Left lung (tissue), 10 donors: ENCODE data around the gene FOXP2. TPM values are rescaled to one million over a fixed set of nuclear protein-coding genes. Genes with fewer than 3 reads are reported as not detected.
"Not testable (repeated sequence)": the region's sequence is repeated elsewhere in the genome, so short reads cannot be mapped to it uniquely, and the experiment has no call there.

Experiments
- ATAC-seq: fragments of 200-7000 bp; cut with Tn5 transposase; one replicate; pipeline ENCODE4 v1.9.1; 2020; ENCODE audit warnings: moderate library complexity
- DNase-seq, 4 donors: peaks; one replicate each; pipeline ENCODE4 v3.0.0-alpha.2; 2013 to 2020
- H3K27ac ChIP-seq, 2 donors: fragments of 200-600 bp; sonication (generic) in 1 of 2; one replicate each; pipeline versions ENCODE4 v1.5.0 to v1.8.0; 2020 to 2021
- H3K27me3 ChIP-seq, 2 donors: fragments of 200-600 bp; sonication (generic) in 1 of 2; one replicate each; pipeline versions ENCODE4 v1.5.0 to v1.8.0; 2020 to 2021
- H3K36me3 ChIP-seq, 2 donors: fragments of 200-600 bp; sonication (generic) in 1 of 2; one replicate each; pipeline versions ENCODE4 v1.5.0 to v1.8.0; 2020 to 2021
- H3K4me1 ChIP-seq, 2 donors: fragments of 200-600 bp; one replicate each; pipeline ENCODE4 v1.8.0; 2021
- H3K4me3 ChIP-seq, 2 donors: fragments of 200-600 bp; sonication (generic) in 1 of 2; one replicate each; pipeline versions ENCODE4 v1.5.0 to v1.8.0; 2020 to 2021; ENCODE audit warnings: mild to moderate bottlenecking in 1 of 2
- H3K9me3 ChIP-seq, 2 donors: fragments of 200-600 bp; sonication (generic) in 1 of 2; one replicate each; pipeline versions ENCODE4 v1.5.0 to v1.8.0; 2020 to 2021
- CTCF ChIP-seq, 2 donors: fragments of 200-600 bp; sonication (generic) in 1 of 2; IDR thresholded peaks; one replicate each; pipeline versions ENCODE4 v1.5.0 to v1.8.0; 2021; ENCODE audit warnings: antibody characterized with exemption in 2 of 2
- intact Hi-C, 2 donors: fragments of 100-400 bp; cut with DNase I; formaldehyde crosslinking; loops; one replicate each; pipeline versions ENCODE4 v1.11.2 to v1.14.2; 2022
- polyA plus RNA-seq, 6 donors: library from polyadenylated mRNA; unstranded; fragments of 120-200 nt; gene quantifications; one replicate each; pipeline ENCODE4 v1.2.1, GENCODE V29; 2013; ENCODE audit not compliant: insufficient read length in 6 of 6
- total RNA-seq, 2 donors: library from RNA; stranded (reverse); fragmentation: NEBNext Ultra II Directional; extraction: Animal tissue kit (Norgen Biotek cat#: 25700); gene quantifications; one replicate each; pipeline ENCODE4 v1.2.1, GENCODE V29; 2021
- donor health status: DM: no; HTN: yes; CAD: no.
- donor health status: DM: no; HTN: no; CAD: no.

FOXP2 gene
- total and polyA plus RNA-seq, 8 donors: 5.9 to 86.8 (median 50.3) TPM

- DNase-seq (no peak), ATAC-seq (no peak)
- intact Hi-C loops: no loop called here
- H3K9me3 ChIP-seq: no peaks in the 10 kb centered on the region
- no peak overlapping the region for H3K27ac ChIP-seq
- H3K4me3 ChIP-seq: no peak overlapping the region
- H3K36me3 ChIP-seq: no peaks in the 10 kb centered on the region
- TF ChIP-seq CTCF (IDR thresholded peaks at IDR 0.05): no peak
- H3K27me3 ChIP-seq: no peaks in the 10 kb centered on the region
- no peaks in the 10 kb centered on the region for H3K4me1 ChIP-seq
Observed at GRCh38 chr7:114575098-114575497, 160.5 kb downstream of the FOXP2 start.

GRCh38 chr7:114580963-114581362 lies 166.3 kb downstream of the FOXP2 start:
- H3K36me3 ChIP-seq, H3K9me3 ChIP-seq, H3K27ac ChIP-seq, H3K27me3 ChIP-seq, H3K4me3 ChIP-seq, intact Hi-C loops, ATAC-seq, H3K4me1 ChIP-seq: not testable (repeated sequence)
- peak in 1 of 4 donors; percentile 10 for DNase-seq

GRCh38 chr7:114588506-114588905 lies 173.9 kb downstream of the FOXP2 start:
- Histone ChIP-seq H3K4me1 (no peaks in the 10 kb centered on the region), H3K36me3 (no peaks in the 10 kb centered on the region), H3K4me3 (no peak overlapping the region), H3K27me3 (no peaks in the 10 kb centered on the region), H3K27ac (no peak overlapping the region), H3K9me3 (no peaks in the 10 kb centered on the region)
- intact Hi-C loops: no loop called here
- no peak for TF ChIP-seq CTCF (IDR thresholded peaks at IDR 0.05)
- ATAC-seq (no peak), DNase-seq (no peak)

- Histone ChIP-seq H3K27ac (no peak overlapping the region), H3K36me3 (no peaks in the 10 kb centered on the region), H3K9me3 (no peaks in the 10 kb centered on the region), H3K27me3 (no peaks in the 10 kb centered on the region), H3K4me1 (no peaks in the 10 kb centered on the region), H3K4me3 (no peak overlapping the region)
- intact Hi-C loops: no loop called here
- DNase-seq: no peak
- no peak for ATAC-seq
- TF ChIP-seq CTCF (IDR thresholded peaks at IDR 0.05): no peak
Observed at GRCh38 chr7:114589436-114589835, 174.8 kb downstream of the FOXP2 start.

- TF ChIP-seq CTCF (IDR thresholded peaks at IDR 0.05): no peak
- ATAC-seq (no peak), DNase-seq (no peak)
- H3K9me3 ChIP-seq: no peaks in the 10 kb centered on the region
- no peak overlapping the region for H3K4me3 ChIP-seq
- H3K27ac ChIP-seq: no peak overlapping the region
- intact Hi-C loops: no loop called here
- no peaks in the 10 kb centered on the region for H3K4me1 ChIP-seq
- no peaks in the 10 kb centered on the region for H3K36me3 ChIP-seq
- no peaks in the 10 kb centered on the region for H3K27me3 ChIP-seq
Observed at GRCh38 chr7:114590298-114590697, 175.7 kb downstream of the FOXP2 start.

- H3K9me3 ChIP-seq: no peaks in the 10 kb centered on the region
- DNase-seq: no peak
- no peaks in the 10 kb centered on the region for H3K4me1 ChIP-seq
- ATAC-seq: no peak
- H3K4me3 ChIP-seq: no peak overlapping the region
- no peak for TF ChIP-seq CTCF (IDR thresholded peaks at IDR 0.05)
- no peak overlapping the region for H3K27ac ChIP-seq
- no peaks in the 10 kb centered on the region for H3K36me3 ChIP-seq
- no peaks in the 10 kb centered on the region for H3K27me3 ChIP-seq
- intact Hi-C loops: no loop called here
Observed at GRCh38 chr7:114598946-114599345, 184.3 kb downstream of the FOXP2 start.
